ENCODE data around the gene PDE6C. TPM values are rescaled to one million over a fixed set of nuclear protein-coding genes. Genes with fewer than 3 reads are reported as not detected.

The PDE6C gene
- total and polyA plus RNA-seq, 3 donors from 2014 or later, result 0.09 TPM; not detected in 2

GRCh38 chr10:93613126-93613525, 789 bp downstream of the PDE6C start:
- TF ChIP-seq CTCF (IDR thresholded peaks at IDR 0.05), result no peak
- no peak for TF ChIP-seq POLR2A (IDR thresholded peaks at IDR 0.05)
- H3K4me3 ChIP-seq, result no peak overlapping the region
- no peaks in the 10 kb centered on the region for H3K4me1 ChIP-seq
- H3K27me3 ChIP-seq, result no peaks in the 10 kb centered on the region
- H3K27ac ChIP-seq, result no peak overlapping the region
- no peaks in the 10 kb centered on the region for H3K9me3 ChIP-seq
- DNase-seq, result no peak
- H3K36me3 ChIP-seq (ENCODE audit: low read depth, missing control alignments), result no peaks in the 10 kb centered on the region
- intact Hi-C loops (cut with DNase I; ENCODE audit: low total_unique reads), result no loop called here
- WGBS, 2 donors, result 74 to 85% methylated on average over 3 of the region's 3 CpGs

GRCh38 chr10:93614101-93614825, 1.9 kb downstream of the PDE6C start:
- no peak for DNase-seq
- intact Hi-C loops (cut with DNase I; ENCODE audit: low total_unique reads), result no loop called here
- Histone ChIP-seq H3K36me3 (ENCODE audit: low read depth, missing control alignments) (no peaks in the 10 kb centered on the region), H3K9me3 (no peaks in the 10 kb centered on the region), H3K27ac (no peak overlapping the region), H3K4me1 (no peaks in the 10 kb centered on the region), H3K27me3 (no peaks in the 10 kb centered on the region), H3K4me3 (no peak overlapping the region)
- TF ChIP-seq CTCF (IDR thresholded peaks at IDR 0.05) (no peak), POLR2A (IDR thresholded peaks at IDR 0.05) (no peak)
- 81 to 84% methylated on average over 7 of the region's 7 CpGs for WGBS, 2 donors

GRCh38 chr10:93615576-93616235, 3.4 kb downstream of the PDE6C start:
- DNase-seq, result no peak
- Histone ChIP-seq H3K4me1 (no peaks in the 10 kb centered on the region), H3K9me3 (no peaks in the 10 kb centered on the region), H3K4me3 (no peak overlapping the region), H3K27ac (no peak overlapping the region), H3K27me3 (no peaks in the 10 kb centered on the region), H3K36me3 (ENCODE audit: low read depth, missing control alignments) (no peaks in the 10 kb centered on the region)
- intact Hi-C loops (cut with DNase I; ENCODE audit: low total_unique reads), result no loop called here
- TF ChIP-seq POLR2A (IDR thresholded peaks at IDR 0.05) (no peak), CTCF (IDR thresholded peaks at IDR 0.05) (no peak)
- WGBS, 2 donors, result 89 to 90% methylated on average over 9 of the region's 9 CpGs

GRCh38 chr10:93620925-93621324, 8.6 kb downstream of the PDE6C start:
- intact Hi-C loops (cut with DNase I; ENCODE audit: low total_unique reads), result no loop called here
- Histone ChIP-seq H3K36me3 (ENCODE audit: low read depth, missing control alignments) (no peaks in the 10 kb centered on the region), H3K27me3 (no peaks in the 10 kb centered on the region), H3K27ac (no peak overlapping the region), H3K4me1 (no peaks in the 10 kb centered on the region), H3K9me3 (no peaks in the 10 kb centered on the region), H3K4me3 (no peak overlapping the region)
- WGBS, 2 donors, result 73 to 86% methylated on average over 7 of the region's 7 CpGs
- TF ChIP-seq POLR2A (IDR thresholded peaks at IDR 0.05) (no peak), CTCF (IDR thresholded peaks at IDR 0.05) (no peak)
- DNase-seq, result no peak
